Liver (tissue), 9 donors: ENCODE measurements around the gene PYCR2. TPM values are rescaled to one million over a fixed set of nuclear protein-coding genes. Genes with fewer than 3 reads are reported as not detected.
"Not testable (repeated sequence)": the region's sequence is repeated elsewhere in the genome, so short reads cannot be mapped to it uniquely, and the experiment has no call there.

Source experiments
- DNase-seq: peaks from one replicate; pipeline ENCODE4 v3.0.0-alpha.2; 2017; ENCODE audit warnings: low spot score
- H3K27ac ChIP-seq, 2 donors: one replicate each; pipeline ENCODE4 v1.7.0; 2013; ENCODE audit warnings: inconsistent platforms in 2 of 2, low read length in 2 of 2, control low read depth in 1 of 2, low read depth in 1 of 2, mild to moderate bottlenecking in 1 of 2
- H3K27me3 ChIP-seq, 4 donors: one replicate each; pipeline versions ENCODE4 v1.6.1 to v1.7.0; 2013; ENCODE audit warnings: low read length in 3 of 4, inconsistent platforms in 1 of 4, mild to moderate bottlenecking in 1 of 4, moderate library complexity in 1 of 4; ENCODE audit not compliant: control insufficient read depth in 4 of 4, insufficient read depth in 4 of 4
- H3K36me3 ChIP-seq, 4 donors: one replicate each; pipeline versions ENCODE4 v1.6.1 to v1.7.0; 2013; ENCODE audit warnings: low read length in 3 of 4, mild to moderate bottlenecking in 3 of 4, low read depth in 1 of 4, moderate library complexity in 1 of 4; ENCODE audit not compliant: control insufficient read depth in 4 of 4, insufficient read depth in 3 of 4
- H3K4me1 ChIP-seq, 4 donors: one replicate each; pipeline versions ENCODE4 v1.6.1 to v1.7.0; 2013; ENCODE audit warnings: low read length in 3 of 4, mild to moderate bottlenecking in 3 of 4, moderate library complexity in 1 of 4; ENCODE audit not compliant: control insufficient read depth in 4 of 4, insufficient read depth in 4 of 4
- H3K4me3 ChIP-seq, 3 donors: one replicate each; pipeline versions ENCODE4 v1.6.1 to v1.7.0; 2013; ENCODE audit warnings: low read length in 3 of 3, control low read depth in 1 of 3, low read depth in 1 of 3, mild to moderate bottlenecking in 1 of 3
- H3K9ac ChIP-seq, 2 donors: one replicate each; pipeline ENCODE4 v1.7.0; 2013; ENCODE audit warnings: low read length in 2 of 2, mild to moderate bottlenecking in 2 of 2, moderate library complexity in 2 of 2, control low read depth in 1 of 2, low read depth in 1 of 2
- H3K9me3 ChIP-seq, 4 donors: one replicate each; pipeline versions ENCODE4 v1.6.1 to v1.7.0; 2013; ENCODE audit warnings: low read length in 3 of 4; ENCODE audit not compliant: control insufficient read depth in 4 of 4
- EGR1 ChIP-seq, 2 donors: IDR thresholded peaks; 2 replicates each; pipeline ENCODE4 v1.6.1; 2016 to 2018; ENCODE audit warnings: antibody characterized with exemption in 2 of 2, low read depth in 2 of 2
- FOXA1 ChIP-seq: IDR thresholded peaks from 2 replicates; pipeline ENCODE4 v1.6.1; 2016; ENCODE audit warnings: antibody characterized with exemption
- FOXA2 ChIP-seq: IDR thresholded peaks from 2 replicates; pipeline ENCODE4 v1.6.1; 2016; ENCODE audit warnings: antibody characterized with exemption
- GABPA ChIP-seq, 2 donors: IDR thresholded peaks in 1 of 2; conservative IDR thresholded peaks in 1 of 2; 2 replicates each; pipeline ENCODE4 v1.6.1; 2016; ENCODE audit warnings: antibody characterized with exemption in 2 of 2, mild to moderate bottlenecking in 1 of 2, moderate library complexity in 1 of 2
- HNF4A ChIP-seq, 2 donors: conservative IDR thresholded peaks; 2 replicates each; pipeline ENCODE4 v1.6.1; 2016; ENCODE audit warnings: antibody characterized with exemption in 2 of 2, mild to moderate bottlenecking in 2 of 2
- JUND ChIP-seq, 2 donors: IDR thresholded peaks; 2 replicates each; pipeline ENCODE4 v1.6.1; 2016; ENCODE audit warnings: antibody characterized with exemption in 2 of 2
- MAX ChIP-seq: IDR thresholded peaks from 2 replicates; pipeline ENCODE4 v1.6.1; 2016; ENCODE audit warnings: antibody characterized with exemption
- NR2F2 ChIP-seq: IDR thresholded peaks from 2 replicates; pipeline ENCODE4 v1.6.1; 2016; ENCODE audit warnings: antibody characterized with exemption
- RXRA ChIP-seq, 2 donors: IDR thresholded peaks; 2 replicates each; pipeline ENCODE4 v1.6.1; 2017 to 2018; ENCODE audit warnings: antibody characterized with exemption in 2 of 2, mild to moderate bottlenecking in 1 of 2
- SP1 ChIP-seq: IDR thresholded peaks from 2 replicates; pipeline ENCODE4 v1.6.1; 2018; ENCODE audit warnings: antibody characterized with exemption, mild to moderate bottlenecking
- ZBTB33 ChIP-seq: IDR thresholded peaks from 2 replicates; pipeline ENCODE4 v1.6.1; 2016; ENCODE audit warnings: antibody characterized with exemption
- WGBS: extraction: QIAGEN DNeasy Blood & Tissue Kit; methylation state at CpG from one replicate; pipeline ENCODE4 v1.1.7; 2013; 5-methylcytosine and 5-hydroxymethylcytosine counted together
- polyA plus RNA-seq, 2 donors: library from polyadenylated mRNA; stranded (reverse) in 1 of 2; unstranded in 1 of 2; fragments of 200-250 nt in 1 of 2; fragments of >200 nt in 1 of 2; fragmentation: Nextera tagmentation in 1 of 2; extraction: Ambion mirVana in 1 of 2; gene quantifications; one replicate each; pipeline versions ENCODE4 v1.2.1 to v1.2.3, GENCODE V29; 2013 to 2015
- total RNA-seq, 2 donors: library from RNA; depleted of rRNA; stranded (reverse); fragments of >200 nt; gene quantifications; one replicate each; pipeline ENCODE4 v1.2.3, GENCODE V29; 2014
- TF ChIP-seq, protein P1 (sequence below): IDR thresholded peaks from 2 replicates; pipeline ENCODE4 v1.6.1; 2016; ENCODE audit warnings: antibody characterized with exemption, mild to moderate bottlenecking
- donor health status: healthy.
- donor health status: healthy.
- donor health status: healthy.
- donor health status: healthy.
- donor health status: healthy.

PYCR2 gene
- total and polyA plus RNA-seq, 4 donors, result 16.8 to 41.0 (median 33.0) TPM

DNA sequence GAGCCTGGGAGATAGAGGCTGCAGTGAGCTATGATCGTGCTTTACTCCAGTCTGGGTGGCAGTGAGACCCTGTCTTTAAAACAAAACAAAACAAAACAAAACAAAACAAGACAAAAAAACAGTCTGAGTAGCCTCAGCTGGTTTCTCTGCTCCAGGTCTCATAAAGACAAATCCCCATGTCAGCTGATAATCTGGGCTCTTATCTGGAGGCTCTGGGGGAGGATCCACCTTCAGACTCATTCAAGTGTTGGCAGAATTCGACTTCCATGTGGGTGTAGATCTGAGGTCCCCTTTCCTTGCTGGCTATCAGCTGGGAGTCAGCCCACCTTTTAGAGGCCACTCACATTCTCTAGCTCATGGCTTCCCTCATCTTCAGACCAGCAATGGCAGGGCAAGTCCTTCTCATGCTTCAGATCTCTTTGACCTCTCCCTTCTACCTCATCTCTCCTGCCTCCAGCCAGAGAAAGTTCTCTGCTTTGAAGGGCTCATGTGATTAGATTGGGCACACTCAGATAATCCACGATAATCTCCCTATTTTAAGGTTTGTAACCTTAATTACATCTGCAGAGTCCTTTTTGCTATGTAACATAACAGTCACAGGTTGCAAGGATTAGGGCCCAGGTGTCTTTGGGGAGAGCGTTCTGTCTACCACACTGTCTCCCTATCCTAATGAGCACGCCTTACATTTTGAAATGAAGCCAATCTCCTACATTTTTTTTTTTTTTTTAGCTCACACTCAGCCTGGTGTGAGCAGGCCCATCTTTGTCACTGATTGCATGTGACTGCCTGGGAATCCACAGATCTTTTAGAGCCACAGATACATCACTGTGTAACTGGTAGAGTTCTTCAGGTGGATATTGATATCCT, 7.5 kb upstream of the PYCR2 start:
- H3K4me1 ChIP-seq, result no peaks in the 10 kb centered on the region

DNA sequence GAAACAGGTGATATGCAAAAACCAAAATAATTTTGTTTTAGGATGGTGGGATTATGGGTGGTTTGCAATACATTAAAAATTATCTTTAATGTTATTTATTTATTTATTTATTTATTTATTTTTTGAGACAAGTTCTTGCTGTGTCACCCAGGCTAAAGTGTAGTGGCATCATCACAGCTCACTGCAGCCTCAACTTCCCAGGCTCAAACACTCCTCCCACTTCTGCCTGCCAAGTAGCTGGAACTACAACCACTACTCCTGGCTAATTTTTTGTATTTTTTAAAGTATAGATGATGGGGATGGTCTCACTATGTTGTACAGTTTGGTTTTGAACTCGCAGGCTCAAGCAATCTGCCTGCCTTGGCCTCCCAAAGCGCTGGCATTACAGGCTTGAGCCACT, 6.5 kb upstream of the PYCR2 start:
- Histone ChIP-seq H3K9me3 (no peaks in the 10 kb centered on the region), H3K36me3 (no peaks in the 10 kb centered on the region), H3K27me3 (no peaks in the 10 kb centered on the region), H3K9ac (no peak overlapping the region), H3K4me3 (no peak overlapping the region), H3K27ac (no peak overlapping the region), H3K4me1 (no peaks in the 10 kb centered on the region)
- TF ChIP-seq JUND (IDR thresholded peaks at IDR 0.05), result no peak
- no peak for TF ChIP-seq EGR1 (IDR thresholded peaks at IDR 0.05; ENCODE audit: low read depth in 2 of 2)
- TF ChIP-seq, protein P1, sequence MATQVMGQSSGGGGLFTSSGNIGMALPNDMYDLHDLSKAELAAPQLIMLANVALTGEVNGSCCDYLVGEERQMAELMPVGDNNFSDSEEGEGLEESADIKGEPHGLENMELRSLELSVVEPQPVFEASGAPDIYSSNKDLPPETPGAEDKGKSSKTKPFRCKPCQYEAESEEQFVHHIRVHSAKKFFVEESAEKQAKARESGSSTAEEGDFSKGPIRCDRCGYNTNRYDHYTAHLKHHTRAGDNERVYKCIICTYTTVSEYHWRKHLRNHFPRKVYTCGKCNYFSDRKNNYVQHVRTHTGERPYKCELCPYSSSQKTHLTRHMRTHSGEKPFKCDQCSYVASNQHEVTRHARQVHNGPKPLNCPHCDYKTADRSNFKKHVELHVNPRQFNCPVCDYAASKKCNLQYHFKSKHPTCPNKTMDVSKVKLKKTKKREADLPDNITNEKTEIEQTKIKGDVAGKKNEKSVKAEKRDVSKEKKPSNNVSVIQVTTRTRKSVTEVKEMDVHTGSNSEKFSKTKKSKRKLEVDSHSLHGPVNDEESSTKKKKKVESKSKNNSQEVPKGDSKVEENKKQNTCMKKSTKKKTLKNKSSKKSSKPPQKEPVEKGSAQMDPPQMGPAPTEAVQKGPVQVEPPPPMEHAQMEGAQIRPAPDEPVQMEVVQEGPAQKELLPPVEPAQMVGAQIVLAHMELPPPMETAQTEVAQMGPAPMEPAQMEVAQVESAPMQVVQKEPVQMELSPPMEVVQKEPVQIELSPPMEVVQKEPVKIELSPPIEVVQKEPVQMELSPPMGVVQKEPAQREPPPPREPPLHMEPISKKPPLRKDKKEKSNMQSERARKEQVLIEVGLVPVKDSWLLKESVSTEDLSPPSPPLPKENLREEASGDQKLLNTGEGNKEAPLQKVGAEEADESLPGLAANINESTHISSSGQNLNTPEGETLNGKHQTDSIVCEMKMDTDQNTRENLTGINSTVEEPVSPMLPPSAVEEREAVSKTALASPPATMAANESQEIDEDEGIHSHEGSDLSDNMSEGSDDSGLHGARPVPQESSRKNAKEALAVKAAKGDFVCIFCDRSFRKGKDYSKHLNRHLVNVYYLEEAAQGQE, result no peak
- TF ChIP-seq HNF4A (conservative IDR thresholded peaks at IDR 0.05), result no peak
- no peak for TF ChIP-seq FOXA1
- TF ChIP-seq FOXA2, result no peak
- TF ChIP-seq SP1, result no peak
- no peak for DNase-seq
- WGBS, result 96% methylated on average over 2 of the region's 2 CpGs

More for the DNA sequence above, 7.5 kb upstream of the PYCR2 start:
- Histone ChIP-seq H3K9me3 (no peaks in the 10 kb centered on the region), H3K27ac (no peak overlapping the region), H3K4me3 (no peak overlapping the region), H3K36me3 (no peaks in the 10 kb centered on the region), H3K9ac (no peak overlapping the region), H3K27me3 (no peaks in the 10 kb centered on the region)
- 92% methylated on average over 5 of the region's 5 CpGs for WGBS
- no peak for TF ChIP-seq NR2F2
- no peak for TF ChIP-seq RXRA (IDR thresholded peaks at IDR 0.05)
- TF ChIP-seq MAX, result no peak
- no peak for TF ChIP-seq ZBTB33
- TF ChIP-seq, protein P1, result no peak
- no peak for TF ChIP-seq GABPA (IDR thresholded peaks at IDR 0.05 in 1 of 2, conservative IDR thresholded peaks at IDR 0.05 in 1 of 2)
- no peak for TF ChIP-seq EGR1 (IDR thresholded peaks at IDR 0.05; ENCODE audit: low read depth in 2 of 2)
- no peak for DNase-seq

DNA sequence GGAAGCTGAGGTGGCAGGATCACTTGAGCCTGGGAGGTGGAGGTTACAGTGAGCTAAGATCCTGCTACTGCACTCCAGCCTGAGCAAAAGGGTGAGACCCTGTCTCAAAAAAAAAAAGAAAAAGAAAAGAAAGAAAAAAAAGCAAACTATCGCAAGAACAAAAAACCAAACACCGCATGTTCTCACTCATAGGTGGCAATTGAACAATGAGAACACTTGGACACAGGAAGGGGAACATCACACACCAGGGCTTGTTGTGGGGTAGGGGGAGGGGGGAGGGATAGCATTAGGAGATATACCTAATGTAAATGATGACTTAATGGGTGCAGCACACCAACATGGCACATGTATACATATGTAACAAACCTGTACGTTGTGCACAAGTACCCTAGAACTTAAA, 5.4 kb upstream of the PYCR2 start:
- H3K9ac ChIP-seq, H3K27ac ChIP-seq, H3K4me1 ChIP-seq, H3K27me3 ChIP-seq, DNase-seq, H3K4me3 ChIP-seq, H3K36me3 ChIP-seq, H3K9me3 ChIP-seq: not testable (repeated sequence)
- WGBS, result 93% methylated on average over 3 of the region's 3 CpGs
